Astrocyte of the hippocampus (primary cell): Measurements from ENCODE around the gene MANF.
A peak's percentile ranks its signal among the peaks of the same experiment; 100 is the strongest.
"Not testable (repeated sequence)": the region's sequence is repeated elsewhere in the genome, so short reads cannot be mapped to it uniquely, and the experiment has no call there.

Source experiments
- DNase-seq: peaks from one replicate; pipeline ENCODE4 v3.0.0; 2011; ENCODE audit warnings: low read depth, low spot score

The MANF gene

GRCh38 chr3:51373658-51374421, 11.3 kb upstream of the MANF start:
- no peak for DNase-seq

- DNase-seq, result no peak
Observed at GRCh38 chr3:51374456-51374855, 10.6 kb upstream of the MANF start.

GRCh38 chr3:51375136-51375535, 10.0 kb upstream of the MANF start:
- no peak for DNase-seq

GRCh38 chr3:51375571-51375970, 9.5 kb upstream of the MANF start:
- DNase-seq, result no peak

GRCh38 chr3:51378065-51378464, 7.0 kb upstream of the MANF start:
- DNase-seq, result no peak

- no peak for DNase-seq
Observed at GRCh38 chr3:51378726-51379125, 6.4 kb upstream of the MANF start.

- no peak for DNase-seq
Observed at GRCh38 chr3:51379301-51379700, 5.8 kb upstream of the MANF start.

- no peak for DNase-seq
Observed at GRCh38 chr3:51379746-51380455, 5.2 kb upstream of the MANF start.

GRCh38 chr3:51380601-51381332, 4.3 kb upstream of the MANF start:
- DNase-seq, result no peak

- DNase-seq, result no peak
Observed at GRCh38 chr3:51381333-51381705, 3.8 kb upstream of the MANF start.

GRCh38 chr3:51382076-51382745, 2.9 kb upstream of the MANF start:
- DNase-seq, result no peak

GRCh38 chr3:51382947-51383578, 2.0 kb upstream of the MANF start:
- DNase-seq, result no peak

- no peak for DNase-seq
Observed at GRCh38 chr3:51384055-51384725, 901 bp upstream of the MANF start.

- peak; percentile 32 for DNase-seq
Observed at GRCh38 chr3:51385621-51386091, 565 bp downstream of the MANF start.

GRCh38 chr3:51386159-51386851, 1.2 kb downstream of the MANF start:
- no peak for DNase-seq

GRCh38 chr3:51386852-51387229, 1.8 kb downstream of the MANF start:
- DNase-seq, result no peak

- not testable (repeated sequence) for DNase-seq
Observed at GRCh38 chr3:51387281-51387680, 2.2 kb downstream of the MANF start.

- no peak for DNase-seq
Observed at GRCh38 chr3:51388286-51389029, 3.4 kb downstream of the MANF start.

GRCh38 chr3:51389423-51390183, 4.5 kb downstream of the MANF start:
- peak; percentile 74 for DNase-seq
